ENCODE measurements around the gene PTPRS. TPM values are rescaled to one million over a fixed set of nuclear protein-coding genes. Genes with fewer than 3 reads are reported as not detected.

Gene PTPRS
- total and polyA plus RNA-seq, 2 of the 13 experiments (the other 11 are each of a cell fraction or from before 2014, with no cell fraction given), result 32.7 to 43.9 TPM

- no peak for TF ChIP-seq CBX5 (CRISPR knock-in tag; IDR thresholded peaks at IDR 0.05; ENCODE audit: borderline replicate concordance)
- TF ChIP-seq ZNF530 (CRISPR knock-in tag; IDR thresholded peaks at IDR 0.05; ENCODE audit: low read depth), result no peak
- no peak for TF ChIP-seq ZFP90 (CRISPR knock-in tag; IDR thresholded peaks at IDR 0.05; ENCODE audit: borderline replicate concordance)
- no peak for TF ChIP-seq SMARCE1 (IDR thresholded peaks at IDR 0.05; ENCODE audit: borderline replicate concordance)
- TF ChIP-seq ZNF747 (CRISPR knock-in tag; IDR thresholded peaks at IDR 0.05; ENCODE audit: borderline replicate concordance), result 0 out of 2 replicates have a peak, but pooled peaks have one; percentile 57
- TF ChIP-seq SRSF1 (optimal IDR thresholded peaks at IDR 0.05; ENCODE audit: low read depth, low read length), result peak; percentile 23
- TF ChIP-seq LBX2 (CRISPR knock-in tag; IDR thresholded peaks at IDR 0.05; ENCODE audit: borderline replicate concordance), result no peak
- no peak for TF ChIP-seq THRA (CRISPR knock-in tag; IDR thresholded peaks at IDR 0.05; ENCODE audit: borderline replicate concordance)
- no peak for TF ChIP-seq FOXP1 (IDR thresholded peaks at IDR 0.05)
- TF ChIP-seq FOXP1 (CRISPR knock-in tag; IDR thresholded peaks at IDR 0.05), result no peak
- TF ChIP-seq ARID4A (CRISPR knock-in tag; IDR thresholded peaks at IDR 0.05; ENCODE audit: borderline replicate concordance), result 0 out of 2 replicates have a peak, but pooled peaks have one; percentile 30
- no peak for TF ChIP-seq IRF1 (CRISPR knock-in tag; IDR thresholded peaks at IDR 0.05; ENCODE audit: low read depth)
- TF ChIP-seq E2F2 (CRISPR knock-in tag; IDR thresholded peaks at IDR 0.05; ENCODE audit: borderline replicate concordance), result no peak
- TF ChIP-seq ZBTB42 (CRISPR knock-in tag; IDR thresholded peaks at IDR 0.05), result no peak
- TF ChIP-seq ZBTB33 (CRISPR knock-in tag; IDR thresholded peaks at IDR 0.05), result no peak
These were observed 48.2 kb downstream of the PTPRS start (continued) for GRCh38 chr19:5292453-5292821.

All from HepG2 (cell line).